WTC11 (cell line): ENCODE data around the gene OTUD3. TPM values are rescaled to one million over a fixed set of nuclear protein-coding genes. Genes with fewer than 3 reads are reported as not detected.
A peak's percentile ranks its signal among the peaks of the same experiment; 100 is the strongest.

Experiments
- ATAC-seq: fragments of 200-7000 bp; cut with Tn5 transposase; 2 replicates; pipeline ENCODE4 v1.10.0; 2021; ENCODE audit warnings: mild to moderate bottlenecking, moderate library complexity
- CTCF ChIA-PET: fragments of 300-600 bp; sonication (Branson Sonifier 250); formaldehyde crosslinking; loops from one replicate; lab custom pipeline; 2021; ENCODE audit warnings: antibody characterized with exemption; lab: Charles Lee
- POLR2A ChIA-PET: fragments of 350-600 bp; sonication (Branson Sonifier 250); formaldehyde crosslinking; loops from one replicate; lab custom pipeline; 2021; ENCODE audit warnings: antibody characterized with exemption; lab: Charles Lee
- DNase-seq: peaks from one replicate; pipeline ENCODE4 v3.0.0; 2021; ENCODE audit warnings: low spot score
- H3K27ac Mint-ChIP-seq: 2 replicates; pipeline ENCODE4 v1.8.0; 2021; ENCODE audit warnings: mixed read lengths
- H3K27me3 Mint-ChIP-seq: 2 replicates; pipeline ENCODE4 v1.8.0; 2021; ENCODE audit warnings: low read depth, mild to moderate bottlenecking, moderate library complexity, mixed read lengths
- H3K36me3 Mint-ChIP-seq: 2 replicates; pipeline ENCODE4 v1.8.0; 2021; ENCODE audit warnings: mixed read lengths
- H3K4me1 Mint-ChIP-seq: 2 replicates; pipeline ENCODE4 v1.8.0; 2022; ENCODE audit warnings: mixed read lengths
- H3K4me3 Mint-ChIP-seq: 2 replicates; pipeline ENCODE4 v1.8.0; 2021; ENCODE audit warnings: mild to moderate bottlenecking, moderate library complexity, mixed read lengths
- H3K9me3 Mint-ChIP-seq: 2 replicates; pipeline ENCODE4 v1.8.0; 2021; ENCODE audit warnings: mixed read lengths
- CREM ChIP-seq: sonication (generic); formaldehyde crosslinking; IDR thresholded peaks from 2 replicates; pipeline ENCODE4 v1.8.1; 2022; ENCODE audit warnings: mild to moderate bottlenecking, missing genetic modification reagents, moderate library complexity
- ELF4 ChIP-seq: sonication (generic); formaldehyde crosslinking; IDR thresholded peaks from 2 replicates; pipeline ENCODE4 v1.8.1; 2022; ENCODE audit warnings: low read depth, mild to moderate bottlenecking, moderate library complexity, missing genetic modification reagents
- ESRRA ChIP-seq: sonication (generic); formaldehyde crosslinking; IDR thresholded peaks from 2 replicates; pipeline ENCODE4 v1.8.1; 2022; ENCODE audit warnings: mild to moderate bottlenecking, missing genetic modification reagents, borderline replicate concordance
- ETV6 ChIP-seq: sonication (generic); formaldehyde crosslinking; IDR thresholded peaks from 2 replicates; pipeline ENCODE4 v1.8.1; 2022; ENCODE audit warnings: mild to moderate bottlenecking, missing genetic modification reagents
- HMGA2 ChIP-seq: fragments of 250-450 bp; sonication (Bioruptor Pico); IDR thresholded peaks from 2 replicates; pipeline ENCODE4 v1.4.0; 2021; ENCODE audit warnings: mild to moderate bottlenecking, moderate library complexity
- IRF2 ChIP-seq: sonication (generic); formaldehyde crosslinking; IDR thresholded peaks from 2 replicates; pipeline ENCODE4 v1.8.0; 2022; ENCODE audit warnings: low read depth, missing genetic modification reagents, borderline replicate concordance
- JAZF1 ChIP-seq: fragments of 250-450 bp; sonication (Bioruptor Pico); IDR thresholded peaks from 2 replicates; pipeline ENCODE4 v1.9.0; 2021; ENCODE audit warnings: moderate library complexity, mild to moderate bottlenecking, inconsistent platforms
- MXD4 ChIP-seq: fragments of 250-450 bp; sonication (Bioruptor Pico); IDR thresholded peaks from 2 replicates; pipeline ENCODE4 v1.8.0; 2021; ENCODE audit warnings: mild to moderate bottlenecking, moderate library complexity, borderline replicate concordance
- TEAD1 ChIP-seq: sonication (generic); formaldehyde crosslinking; IDR thresholded peaks from 2 replicates; pipeline ENCODE4 v1.8.0; 2022; ENCODE audit warnings: mild to moderate bottlenecking, missing genetic modification reagents
- TEAD4 ChIP-seq: sonication (generic); formaldehyde crosslinking; IDR thresholded peaks from 2 replicates; pipeline ENCODE4 v1.8.0; 2022; ENCODE audit warnings: mild to moderate bottlenecking, missing genetic modification reagents
- ZNF317 ChIP-seq: sonication (generic); formaldehyde crosslinking; IDR thresholded peaks from 2 replicates; pipeline ENCODE4 v1.8.1; 2023; ENCODE audit warnings: low read depth, mild to moderate bottlenecking, moderate library complexity, missing genetic modification reagents, borderline replicate concordance
- ZNF416 ChIP-seq: fragments of 250-450 bp; sonication (Bioruptor Pico); IDR thresholded peaks from 2 replicates; pipeline ENCODE4 v1.9.0; 2021; ENCODE audit warnings: mild to moderate bottlenecking, inconsistent platforms
- total RNA-seq: library from RNA; stranded (reverse); gene quantifications from 3 replicates; pipeline ENCODE4 v1.2.3, GENCODE V29; 2021
- TF ChIP-seq, protein P1 (sequence below): sonication (generic); formaldehyde crosslinking; IDR thresholded peaks from 2 replicates; pipeline ENCODE4 v1.8.0; 2022; ENCODE audit warnings: mild to moderate bottlenecking, missing genetic modification reagents
- TF ChIP-seq, protein P2 (sequence below): sonication (generic); formaldehyde crosslinking; IDR thresholded peaks from 2 replicates; pipeline ENCODE4 v1.8.1; 2022; ENCODE audit warnings: mild to moderate bottlenecking, moderate library complexity, missing genetic modification reagents
- TF ChIP-seq, protein P3 (sequence below): sonication (generic); formaldehyde crosslinking; IDR thresholded peaks from 2 replicates; pipeline ENCODE4 v1.8.1; 2023; ENCODE audit warnings: mild to moderate bottlenecking, moderate library complexity, missing genetic modification reagents
- TF ChIP-seq, protein P4 (sequence below): sonication (generic); formaldehyde crosslinking; IDR thresholded peaks from 2 replicates; pipeline ENCODE4 v1.8.1; 2023; ENCODE audit warnings: mild to moderate bottlenecking, missing genetic modification reagents
- TF ChIP-seq, protein P5 (sequence below): sonication (generic); formaldehyde crosslinking; IDR thresholded peaks from 2 replicates; pipeline ENCODE4 v1.8.0; 2022; ENCODE audit warnings: mild to moderate bottlenecking, missing genetic modification reagents
- TF ChIP-seq, protein P6 (sequence below): sonication (generic); formaldehyde crosslinking; IDR thresholded peaks from 2 replicates; pipeline ENCODE4 v1.8.1; 2023; ENCODE audit warnings: mild to moderate bottlenecking, missing genetic modification reagents, borderline replicate concordance
- TF ChIP-seq, protein P7 (sequence below): sonication (generic); formaldehyde crosslinking; IDR thresholded peaks from 2 replicates; pipeline ENCODE4 v1.8.0; 2023; ENCODE audit warnings: missing genetic modification reagents

The OTUD3 gene
- total RNA-seq, 1 experiment from 2014 or later, result 16.1 TPM

DNA sequence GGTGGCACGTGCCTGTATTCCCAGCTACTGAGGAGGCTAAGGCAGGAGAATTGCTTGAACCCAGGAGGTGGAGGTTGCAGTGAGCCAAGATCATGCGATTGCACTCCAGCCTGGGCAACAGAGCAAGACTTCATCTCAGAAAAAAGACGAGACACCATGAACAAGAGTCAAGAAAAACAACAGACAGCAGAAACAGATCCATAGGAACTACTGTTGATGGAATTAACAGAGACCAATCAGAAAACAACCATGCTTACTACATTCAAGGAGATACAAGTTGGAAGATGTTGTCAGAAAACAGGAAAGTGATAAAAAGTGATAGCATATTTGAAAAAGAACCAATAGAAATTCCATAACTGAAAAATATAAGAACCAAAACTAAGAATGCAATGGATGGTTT is 19.3 kb upstream of the OTUD3 start:
- ATAC-seq (no peak), DNase-seq (no peak)
- POLR2A ChIA-PET, result no interaction called here
- Mint-ChIP-seq H3K36me3 (peaks cover 5% of the 10 kb centered on the region), H3K9me3 (peaks cover 14% of the 10 kb centered on the region), H3K4me3 (no peak overlapping the region), H3K27ac (no peak overlapping the region), H3K27me3 (peaks cover 30% of the 10 kb centered on the region), H3K4me1 (no peaks in the 10 kb centered on the region)
- CTCF ChIA-PET, result no interaction called here
- TF ChIP-seq, protein P1, sequence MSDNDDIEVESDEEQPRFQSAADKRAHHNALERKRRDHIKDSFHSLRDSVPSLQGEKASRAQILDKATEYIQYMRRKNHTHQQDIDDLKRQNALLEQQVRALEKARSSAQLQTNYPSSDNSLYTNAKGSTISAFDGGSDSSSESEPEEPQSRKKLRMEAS (CRISPR knock-in tag), result no peak
- TF ChIP-seq ZNF317 (CRISPR knock-in tag), result peak; percentile 81

DNA sequence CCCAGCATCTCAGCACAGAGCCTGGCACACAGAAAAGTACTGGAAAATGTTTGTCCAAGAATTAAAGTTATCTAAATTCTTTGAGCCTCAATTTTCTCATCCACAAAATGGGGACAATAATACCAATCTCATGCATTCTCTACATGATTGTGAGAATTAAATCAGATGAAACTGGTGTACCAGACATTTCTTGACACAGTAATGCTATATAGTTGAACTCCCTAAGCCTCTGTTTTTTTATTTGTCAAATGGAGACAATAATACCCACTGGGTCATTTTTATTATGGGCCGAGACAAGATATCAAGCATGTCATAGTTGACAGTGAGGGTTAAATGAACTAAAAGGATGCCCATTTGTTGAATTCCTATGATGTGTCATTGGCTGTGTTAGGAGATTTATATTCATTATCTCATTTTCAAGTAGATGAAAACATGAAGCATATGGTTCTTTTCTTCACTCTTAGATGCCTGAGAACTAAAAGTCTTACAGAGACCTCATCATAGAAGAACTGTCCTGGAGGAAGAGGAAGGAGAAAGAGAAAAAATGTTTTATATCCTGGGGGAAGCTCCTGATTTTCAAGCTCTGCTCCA is 17.5 kb upstream of the OTUD3 start:
- H3K36me3 Mint-ChIP-seq, result peaks cover 5% of the 10 kb centered on the region
- H3K27me3 Mint-ChIP-seq, result peaks cover 32% of the 10 kb centered on the region
- POLR2A ChIA-PET, result no interaction called here
- CTCF ChIA-PET, result no interaction called here
- ATAC-seq (no peak), DNase-seq (no peak)
- H3K27ac Mint-ChIP-seq, result no peak overlapping the region
- no peaks in the 10 kb centered on the region for H3K4me1 Mint-ChIP-seq
- TF ChIP-seq, protein P2, sequence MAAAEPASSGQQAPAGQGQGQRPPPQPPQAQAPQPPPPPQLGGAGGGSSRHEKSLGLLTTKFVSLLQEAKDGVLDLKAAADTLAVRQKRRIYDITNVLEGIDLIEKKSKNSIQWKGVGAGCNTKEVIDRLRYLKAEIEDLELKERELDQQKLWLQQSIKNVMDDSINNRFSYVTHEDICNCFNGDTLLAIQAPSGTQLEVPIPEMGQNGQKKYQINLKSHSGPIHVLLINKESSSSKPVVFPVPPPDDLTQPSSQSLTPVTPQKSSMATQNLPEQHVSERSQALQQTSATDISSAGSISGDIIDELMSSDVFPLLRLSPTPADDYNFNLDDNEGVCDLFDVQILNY, result no peak
- TF ChIP-seq, protein P3, sequence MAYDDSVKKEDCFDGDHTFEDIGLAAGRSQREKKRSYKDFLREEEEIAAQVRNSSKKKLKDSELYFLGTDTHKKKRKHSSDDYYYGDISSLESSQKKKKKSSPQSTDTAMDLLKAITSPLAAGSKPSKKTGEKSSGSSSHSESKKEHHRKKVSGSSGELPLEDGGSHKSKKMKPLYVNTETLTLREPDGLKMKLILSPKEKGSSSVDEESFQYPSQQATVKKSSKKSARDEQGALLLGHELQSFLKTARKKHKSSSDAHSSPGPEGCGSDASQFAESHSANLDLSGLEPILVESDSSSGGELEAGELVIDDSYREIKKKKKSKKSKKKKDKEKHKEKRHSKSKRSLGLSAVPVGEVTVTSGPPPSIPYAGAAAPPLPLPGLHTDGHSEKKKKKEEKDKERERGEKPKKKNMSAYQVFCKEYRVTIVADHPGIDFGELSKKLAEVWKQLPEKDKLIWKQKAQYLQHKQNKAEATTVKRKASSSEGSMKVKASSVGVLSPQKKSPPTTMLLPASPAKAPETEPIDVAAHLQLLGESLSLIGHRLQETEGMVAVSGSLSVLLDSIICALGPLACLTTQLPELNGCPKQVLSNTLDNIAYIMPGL (CRISPR knock-in tag), result no peak
- no peak for TF ChIP-seq IRF2 (CRISPR knock-in tag)
- no peak overlapping the region for H3K4me3 Mint-ChIP-seq
- H3K9me3 Mint-ChIP-seq, result peaks cover 14% of the 10 kb centered on the region

DNA sequence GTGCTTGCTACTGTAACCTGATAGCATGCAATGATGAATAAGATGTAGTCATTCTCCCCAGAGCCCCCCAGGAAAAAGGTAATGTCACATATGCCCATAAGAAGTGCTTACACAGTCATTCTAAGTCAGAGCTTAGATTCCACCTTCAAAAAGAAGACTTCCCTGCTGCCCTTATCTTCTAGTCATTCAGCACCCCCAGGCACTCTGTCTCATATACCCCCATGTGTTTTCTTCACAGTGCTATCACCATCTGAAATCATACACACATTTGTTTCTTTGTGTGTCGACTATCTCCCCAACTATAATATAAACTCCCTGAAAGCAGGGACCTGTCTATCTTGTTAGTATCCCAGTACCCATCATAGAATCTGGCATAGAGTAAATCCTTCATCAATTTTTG is 16.2 kb upstream of the OTUD3 start:
- POLR2A ChIA-PET, result no interaction called here
- CTCF ChIA-PET, result interaction anchor here (1.6 kb wide), 1 partner anchor 17 kb away, joined by 4 read pairs; the partner anchor contains the start of gene OTUD3
- no peak overlapping the region for H3K27ac Mint-ChIP-seq
- no peak for TF ChIP-seq JAZF1 (CRISPR knock-in tag)
- TF ChIP-seq, protein P4, sequence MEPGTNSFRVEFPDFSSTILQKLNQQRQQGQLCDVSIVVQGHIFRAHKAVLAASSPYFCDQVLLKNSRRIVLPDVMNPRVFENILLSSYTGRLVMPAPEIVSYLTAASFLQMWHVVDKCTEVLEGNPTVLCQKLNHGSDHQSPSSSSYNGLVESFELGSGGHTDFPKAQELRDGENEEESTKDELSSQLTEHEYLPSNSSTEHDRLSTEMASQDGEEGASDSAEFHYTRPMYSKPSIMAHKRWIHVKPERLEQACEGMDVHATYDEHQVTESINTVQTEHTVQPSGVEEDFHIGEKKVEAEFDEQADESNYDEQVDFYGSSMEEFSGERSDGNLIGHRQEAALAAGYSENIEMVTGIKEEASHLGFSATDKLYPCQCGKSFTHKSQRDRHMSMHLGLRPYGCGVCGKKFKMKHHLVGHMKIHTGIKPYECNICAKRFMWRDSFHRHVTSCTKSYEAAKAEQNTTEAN, result no peak
- H3K27me3 Mint-ChIP-seq, result peaks cover 30% of the 10 kb centered on the region
- DNase-seq (no peak), ATAC-seq (no peak)
- no peaks in the 10 kb centered on the region for H3K4me1 Mint-ChIP-seq
- H3K4me3 Mint-ChIP-seq, result no peak overlapping the region
- peaks cover 14% of the 10 kb centered on the region for H3K9me3 Mint-ChIP-seq
- peaks cover 5% of the 10 kb centered on the region for H3K36me3 Mint-ChIP-seq

DNA sequence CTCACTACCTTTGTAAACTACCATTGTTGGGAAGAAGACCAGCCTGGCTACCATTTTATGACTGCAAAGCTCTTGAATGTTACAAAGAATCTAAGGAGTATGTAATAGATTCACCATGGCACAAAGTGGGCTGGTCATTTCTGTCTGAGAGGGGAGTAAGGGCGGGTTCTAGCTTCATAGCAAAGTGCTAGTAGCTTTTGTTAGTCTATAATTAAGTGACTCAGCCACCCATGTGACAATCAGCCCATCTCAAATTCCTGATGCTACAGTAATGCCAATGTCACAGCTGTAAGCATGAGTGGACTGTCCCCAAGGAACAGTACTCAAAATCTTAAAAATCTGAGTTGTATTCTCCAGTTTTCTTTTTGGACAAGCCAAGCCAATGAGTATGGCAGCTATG is 15.4 kb upstream of the OTUD3 start:
- DNase-seq, result no peak
- H3K36me3 Mint-ChIP-seq, result peaks cover 5% of the 10 kb centered on the region
- no peaks in the 10 kb centered on the region for H3K4me1 Mint-ChIP-seq
- CTCF ChIA-PET, result interaction anchor here (1.6 kb wide), 1 partner anchor 16 kb away, joined by 4 read pairs; the partner anchor contains the start of gene OTUD3
- H3K27me3 Mint-ChIP-seq, result peaks cover 30% of the 10 kb centered on the region
- POLR2A ChIA-PET, result no interaction called here
- no peak overlapping the region for H3K27ac Mint-ChIP-seq
- no peak overlapping the region for H3K4me3 Mint-ChIP-seq
- no peak for ATAC-seq
- peaks cover 14% of the 10 kb centered on the region for H3K9me3 Mint-ChIP-seq
- TF ChIP-seq ZNF416 (no peak), HMGA2 (CRISPR knock-in tag) (no peak), MXD4 (CRISPR knock-in tag) (no peak), ESRRA (no peak), TEAD1 (CRISPR knock-in tag) (no peak), ETV6 (CRISPR knock-in tag) (no peak), TEAD4 (no peak), ELF4 (CRISPR knock-in tag) (no peak), CREM (no peak)
- TF ChIP-seq, protein P5, sequence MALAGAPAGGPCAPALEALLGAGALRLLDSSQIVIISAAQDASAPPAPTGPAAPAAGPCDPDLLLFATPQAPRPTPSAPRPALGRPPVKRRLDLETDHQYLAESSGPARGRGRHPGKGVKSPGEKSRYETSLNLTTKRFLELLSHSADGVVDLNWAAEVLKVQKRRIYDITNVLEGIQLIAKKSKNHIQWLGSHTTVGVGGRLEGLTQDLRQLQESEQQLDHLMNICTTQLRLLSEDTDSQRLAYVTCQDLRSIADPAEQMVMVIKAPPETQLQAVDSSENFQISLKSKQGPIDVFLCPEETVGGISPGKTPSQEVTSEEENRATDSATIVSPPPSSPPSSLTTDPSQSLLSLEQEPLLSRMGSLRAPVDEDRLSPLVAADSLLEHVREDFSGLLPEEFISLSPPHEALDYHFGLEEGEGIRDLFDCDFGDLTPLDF (CRISPR knock-in tag), result no peak
- TF ChIP-seq, protein P6, sequence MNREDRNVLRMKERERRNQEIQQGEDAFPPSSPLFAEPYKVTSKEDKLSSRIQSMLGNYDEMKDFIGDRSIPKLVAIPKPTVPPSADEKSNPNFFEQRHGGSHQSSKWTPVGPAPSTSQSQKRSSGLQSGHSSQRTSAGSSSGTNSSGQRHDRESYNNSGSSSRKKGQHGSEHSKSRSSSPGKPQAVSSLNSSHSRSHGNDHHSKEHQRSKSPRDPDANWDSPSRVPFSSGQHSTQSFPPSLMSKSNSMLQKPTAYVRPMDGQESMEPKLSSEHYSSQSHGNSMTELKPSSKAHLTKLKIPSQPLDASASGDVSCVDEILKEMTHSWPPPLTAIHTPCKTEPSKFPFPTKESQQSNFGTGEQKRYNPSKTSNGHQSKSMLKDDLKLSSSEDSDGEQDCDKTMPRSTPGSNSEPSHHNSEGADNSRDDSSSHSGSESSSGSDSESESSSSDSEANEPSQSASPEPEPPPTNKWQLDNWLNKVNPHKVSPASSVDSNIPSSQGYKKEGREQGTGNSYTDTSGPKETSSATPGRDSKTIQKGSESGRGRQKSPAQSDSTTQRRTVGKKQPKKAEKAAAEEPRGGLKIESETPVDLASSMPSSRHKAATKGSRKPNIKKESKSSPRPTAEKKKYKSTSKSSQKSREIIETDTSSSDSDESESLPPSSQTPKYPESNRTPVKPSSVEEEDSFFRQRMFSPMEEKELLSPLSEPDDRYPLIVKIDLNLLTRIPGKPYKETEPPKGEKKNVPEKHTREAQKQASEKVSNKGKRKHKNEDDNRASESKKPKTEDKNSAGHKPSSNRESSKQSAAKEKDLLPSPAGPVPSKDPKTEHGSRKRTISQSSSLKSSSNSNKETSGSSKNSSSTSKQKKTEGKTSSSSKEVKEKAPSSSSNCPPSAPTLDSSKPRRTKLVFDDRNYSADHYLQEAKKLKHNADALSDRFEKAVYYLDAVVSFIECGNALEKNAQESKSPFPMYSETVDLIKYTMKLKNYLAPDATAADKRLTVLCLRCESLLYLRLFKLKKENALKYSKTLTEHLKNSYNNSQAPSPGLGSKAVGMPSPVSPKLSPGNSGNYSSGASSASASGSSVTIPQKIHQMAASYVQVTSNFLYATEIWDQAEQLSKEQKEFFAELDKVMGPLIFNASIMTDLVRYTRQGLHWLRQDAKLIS (CRISPR knock-in tag), result no peak
- TF ChIP-seq, protein P7, sequence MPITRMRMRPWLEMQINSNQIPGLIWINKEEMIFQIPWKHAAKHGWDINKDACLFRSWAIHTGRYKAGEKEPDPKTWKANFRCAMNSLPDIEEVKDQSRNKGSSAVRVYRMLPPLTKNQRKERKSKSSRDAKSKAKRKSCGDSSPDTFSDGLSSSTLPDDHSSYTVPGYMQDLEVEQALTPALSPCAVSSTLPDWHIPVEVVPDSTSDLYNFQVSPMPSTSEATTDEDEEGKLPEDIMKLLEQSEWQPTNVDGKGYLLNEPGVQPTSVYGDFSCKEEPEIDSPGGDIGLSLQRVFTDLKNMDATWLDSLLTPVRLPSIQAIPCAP (CRISPR knock-in tag), result no peak
